Endothelial cell of umbilical vein (primary cell): Measurements from ENCODE around the gene PFDN1. TPM values are rescaled to one million over a fixed set of nuclear protein-coding genes. Genes with fewer than 3 reads are reported as not detected.

Experiments
- BruUV-seq: library from RNA; stranded (reverse); fragments of 400-500 nt; replicated peaks from 2 replicates; lab custom pipeline; 2021; lab: Mats Ljungman, UMichigan
- CTCF ChIA-PET: fragments of 300-600, 350-600 bp; sonication (Branson Sonifier 250); formaldehyde crosslinking; loops from one replicate; lab custom pipeline; 2021; ENCODE audit warnings: antibody characterized with exemption, inconsistent platforms; lab: Charles Lee
- POLR2A ChIA-PET: fragments of 300-600, 350-600 bp; sonication (Branson Sonifier 250); formaldehyde crosslinking; loops from one replicate; lab custom pipeline; 2021; ENCODE audit warnings: antibody characterized with exemption, inconsistent platforms; lab: Charles Lee
- DNase-seq: peaks from one replicate; pipeline ENCODE4 v3.0.0-alpha.2; 2011; ENCODE audit warnings: low read depth, low spot score
- FAIRE-seq: peaks from 2 replicates; lab custom pipeline; 2011; peaks lifted over from hg19 to GRCh38; lab: Jason Lieb, UNC
- H2AFZ ChIP-seq: 2 replicates; pipeline ENCODE4 v1.6.0; 2012; ENCODE audit warnings: low read depth, low read length, control low read depth, inconsistent platforms
- H3K27ac ChIP-seq: 2 replicates; pipeline ENCODE4 v1.5.1; 2011; ENCODE audit warnings: low read depth, mild to moderate bottlenecking, control low read depth, low read length, moderate library complexity; ENCODE audit not compliant: insufficient read depth
- H3K27me3 ChIP-seq, 2 experiments: 2 replicates each; pipeline versions ENCODE4 v1.6.0 to v1.6.1; 2011; ENCODE audit warnings: low read length in 2 of 2, mixed read lengths in 1 of 2; ENCODE audit not compliant: control insufficient read depth in 2 of 2, insufficient read depth in 2 of 2
- H3K36me3 ChIP-seq, 2 experiments: 2 replicates in 1 of 2; 3 replicates in 1 of 2; pipeline ENCODE4 v1.5.1; 2011; ENCODE audit warnings: low read length in 2 of 2, mild to moderate bottlenecking in 1 of 2, moderate library complexity in 1 of 2; ENCODE audit not compliant: control insufficient read depth in 2 of 2, insufficient read depth in 2 of 2; ENCODE audit errors: extremely low read depth in 1 of 2
- H3K4me1 ChIP-seq: 3 replicates; pipeline ENCODE4 v1.5.1; 2011; ENCODE audit warnings: mild to moderate bottlenecking, low read length; ENCODE audit not compliant: control insufficient read depth, insufficient read depth; ENCODE audit errors: extremely low read depth
- H3K4me2 ChIP-seq: 2 replicates; pipeline ENCODE4 v1.6.1; 2011; ENCODE audit warnings: low read length, control low read depth, mixed read lengths; ENCODE audit not compliant: insufficient read depth
- H3K4me3 ChIP-seq, 3 experiments: fragments of 200-600 bp in 1 of 3; sonication (generic), shearing (Covaris generic) in 1 of 3; replicated peaks in 1 of 3; 2 replicates each; pipeline ENCODE4 v1.5.1; 2011 to 2016; ENCODE audit warnings: control low read depth in 3 of 3, low read length in 3 of 3, mild to moderate bottlenecking in 2 of 3, inconsistent platforms in 1 of 3, low read depth in 1 of 3, moderate library complexity in 1 of 3; ENCODE audit not compliant: insufficient read depth in 1 of 3
- H3K79me2 ChIP-seq: 2 replicates; pipeline ENCODE4 v1.6.0; 2012; ENCODE audit warnings: low read length, inconsistent platforms; ENCODE audit not compliant: control insufficient read depth, insufficient read depth
- H3K9ac ChIP-seq: replicated peaks from 2 replicates; pipeline ENCODE3; 2011; ENCODE audit warnings: low read length, control low read depth; ENCODE audit not compliant: insufficient read depth; ENCODE audit errors: extremely low read depth
- H3K9me1 ChIP-seq: replicated peaks from 3 replicates; pipeline ENCODE4 v1.6.0; 2011; ENCODE audit warnings: mild to moderate bottlenecking, low read length; ENCODE audit not compliant: control insufficient read depth, insufficient read depth; ENCODE audit errors: extremely low read depth
- H3K9me3 ChIP-seq: replicated peaks from 2 replicates; pipeline ENCODE4 v1.5.1; 2012; ENCODE audit warnings: low read length, inconsistent platforms; ENCODE audit not compliant: control insufficient read depth, insufficient read depth
- H4K20me1 ChIP-seq: replicated peaks from 2 replicates; pipeline ENCODE3; 2011; ENCODE audit warnings: mild to moderate bottlenecking, low read length; ENCODE audit not compliant: control insufficient read depth, insufficient read depth; ENCODE audit errors: extremely low read depth
- CTCF ChIP-seq, 2 donors: IDR thresholded peaks; 1 replicate in 1 of 2; 2 replicates in 1 of 2; pipeline ENCODE4 v1.5.1; 2011; ENCODE audit warnings: low read length in 2 of 2, mild to moderate bottlenecking in 2 of 2, moderate library complexity in 2 of 2, control low read depth in 1 of 2, inconsistent platforms in 1 of 2, low read depth in 1 of 2; ENCODE audit not compliant: insufficient read depth in 1 of 2; ENCODE audit errors: extremely low read depth in 1 of 2
- EZH2 ChIP-seq: IDR thresholded peaks from 2 replicates; pipeline ENCODE4 v1.6.1; 2012; ENCODE audit warnings: borderline replicate concordance, low read depth, mild to moderate bottlenecking, moderate library complexity, low read length, inconsistent platforms; ENCODE audit not compliant: severe bottlenecking
- FOS ChIP-seq: IDR thresholded peaks from 2 replicates; pipeline ENCODE4 v1.6.1; 2011; ENCODE audit warnings: mild to moderate bottlenecking, low read length, moderate library complexity, borderline replicate concordance; ENCODE audit not compliant: insufficient read depth
- GATA2 ChIP-seq: IDR thresholded peaks from 2 replicates; pipeline ENCODE4 v1.7.0; 2011; ENCODE audit warnings: low read depth, mild to moderate bottlenecking, moderate library complexity, mixed read lengths, low read length; ENCODE audit not compliant: insufficient read length, insufficient read depth
- JUN ChIP-seq: IDR thresholded peaks from 2 replicates; pipeline ENCODE4 v1.6.1; 2011; ENCODE audit warnings: borderline replicate concordance, low read depth; ENCODE audit not compliant: insufficient read length, insufficient read depth
- MAX ChIP-seq: IDR thresholded peaks from 2 replicates; pipeline ENCODE4 v1.6.1; 2011; ENCODE audit not compliant: insufficient read depth, insufficient read length
- MYC ChIP-seq: IDR thresholded peaks from one replicate; pipeline ENCODE4 v1.6.1; 2011; ENCODE audit warnings: mild to moderate bottlenecking, low read depth, low read length
- POLR2A ChIP-seq: IDR thresholded peaks from 2 replicates; pipeline ENCODE4 v1.6.1; 2012; ENCODE audit warnings: low read depth, mild to moderate bottlenecking, control low read depth, low read length
- POLR2AphosphoS5 ChIP-seq: IDR thresholded peaks from 2 replicates; pipeline ENCODE4 v1.6.1; 2012; ENCODE audit warnings: low read depth, mild to moderate bottlenecking, control low read depth, low read length, moderate library complexity; ENCODE audit not compliant: insufficient read depth
- dilution Hi-C: fragments of 300-500 bp; cut with MboI; formaldehyde crosslinking; loops from one replicate; pipeline ENCODE4 v1.15.0; 2019; ENCODE audit warnings: low sequenced_read_pairs; ENCODE audit not compliant: extremely low pct_ligation_motif_present
- intact Hi-C: fragments of 100-400 bp; cut with micrococcal nuclease; formaldehyde crosslinking; loops from one replicate; pipeline ENCODE4 v1.10.0; 2022
- polyA plus RNA-seq, 4 experiments: library from polyadenylated mRNA; depleted of rRNA in 3 of 4; stranded (reverse) in 3 of 4; unstranded in 1 of 4; fragments of >200 nt; gene quantifications; 2 replicates each; pipeline versions ENCODE4 v1.2.1 to v1.2.3, GENCODE V29; 2011 to 2012; ENCODE audit warnings: missing spikeins in 1 of 4
- total RNA-seq: library from RNA; stranded (reverse); gene quantifications from 2 replicates; pipeline ENCODE4 v1.2.3, GENCODE V29; 2021

The PFDN1 gene
- total and polyA plus RNA-seq, 2 donors (not counting 3 experiments of a cell fraction or from before 2014, with no cell fraction given): 107 to 158 TPM

GRCh38 chr5:140348104-140348503 lies 45.2 kb upstream of the PFDN1 start:
- Histone ChIP-seq H3K4me1 (peaks cover 39% of the 10 kb centered on the region), H3K9ac (no peak overlapping the region), H3K36me3 (no peaks in the 10 kb centered on the region), H3K4me3 (no peak overlapping the region), H3K9me1 (no peaks in the 10 kb centered on the region), H3K27ac (no peak overlapping the region), H3K4me2 (no peak overlapping the region), H2AFZ (no peak overlapping the region), H3K79me2 (peaks cover 30% of the 10 kb centered on the region), H4K20me1 (no peaks in the 10 kb centered on the region), H3K9me3 (no peaks in the 10 kb centered on the region), H3K27me3 (no peaks in the 10 kb centered on the region)
- dilution Hi-C loops (no loop called here), intact Hi-C loops (no loop called here)
- no peak for FAIRE-seq
- ChIA-PET CTCF (interaction anchor here (1.0 to 16.7 kb wide), 3 partner anchors 15 to 203 kb away, joined by 5 to 1214 read pairs (median 5); no protein-coding TSS in a partner anchor), POLR2A (no interaction called here)
- no peak for TF ChIP-seq POLR2A
- no peak for TF ChIP-seq POLR2AphosphoS5
- TF ChIP-seq MYC: no peak
- TF ChIP-seq FOS: no peak
- TF ChIP-seq GATA2: no peak
- no peak for TF ChIP-seq EZH2
- TF ChIP-seq JUN: no peak
- TF ChIP-seq CTCF (IDR thresholded peaks at IDR 0.05; ENCODE audit: extremely low read depth in 1 of 2, insufficient read depth in 1 of 2, low read depth in 1 of 2, low read length in 2 of 2): no peak
- TF ChIP-seq MAX: no peak
- no peak for DNase-seq
- BruUV-seq: no TSS peak
